Glutamatergic neuron (in vitro differentiated cells): ENCODE measurements around the gene MACC1. TPM values are rescaled to one million over a fixed set of nuclear protein-coding genes. Genes with fewer than 3 reads are reported as not detected.

Experiments
- DNase-seq: peaks from one replicate; pipeline ENCODE4 v3.0.0; 2022
- H3K27ac Mint-ChIP-seq: one replicate; pipeline ENCODE4 v1.8.0; 2020; ENCODE audit warnings: mild to moderate bottlenecking, mixed read lengths, inconsistent platforms; ENCODE audit not compliant: unreplicated experiment
- H3K27me3 Mint-ChIP-seq: one replicate; pipeline ENCODE4 v1.8.0; 2020; ENCODE audit warnings: mild to moderate bottlenecking, moderate library complexity, mixed read lengths, inconsistent platforms; ENCODE audit not compliant: unreplicated experiment
- H3K36me3 Mint-ChIP-seq: one replicate; pipeline ENCODE4 v1.8.0; 2020; ENCODE audit warnings: mild to moderate bottlenecking, mixed read lengths, inconsistent platforms; ENCODE audit not compliant: unreplicated experiment
- H3K4me1 Mint-ChIP-seq: one replicate; pipeline ENCODE4 v1.8.0; 2020; ENCODE audit warnings: mild to moderate bottlenecking, low read depth, mixed read lengths, inconsistent platforms; ENCODE audit not compliant: unreplicated experiment
- H3K4me3 Mint-ChIP-seq: one replicate; pipeline ENCODE4 v1.8.0; 2020; ENCODE audit warnings: mild to moderate bottlenecking, mixed read lengths, inconsistent platforms; ENCODE audit not compliant: unreplicated experiment
- H3K9me3 Mint-ChIP-seq: one replicate; pipeline ENCODE4 v1.8.0; 2020; ENCODE audit warnings: mild to moderate bottlenecking, moderate library complexity, mixed read lengths, inconsistent platforms; ENCODE audit not compliant: unreplicated experiment
- CTCF ChIP-seq: fragments of 200-600 bp; sonication (generic); IDR thresholded peaks from one replicate; pipeline ENCODE4 v1.5.0; 2021; ENCODE audit not compliant: partially characterized antibody, unreplicated experiment
- total RNA-seq: library from RNA; stranded (reverse); fragmentation: NEBNext Ultra II Directional; extraction: Animal tissue kit (Norgen Biotek cat#: 25700); gene quantifications from one replicate; pipeline ENCODE4 v1.2.1, GENCODE V29; 2021; ENCODE audit not compliant: unreplicated experiment

Gene MACC1
- total RNA-seq, 1 donor from 2014 or later, result 0.29 TPM

- Mint-ChIP-seq H3K4me3 (no peak overlapping the region), H3K4me1 (no peaks in the 10 kb centered on the region), H3K36me3 (no peaks in the 10 kb centered on the region), H3K27me3 (no peaks in the 10 kb centered on the region), H3K9me3 (no peaks in the 10 kb centered on the region), H3K27ac (no peak overlapping the region)
- no peak for DNase-seq
- no peak for TF ChIP-seq CTCF
These were observed 65.3 kb downstream of the MACC1 start for GRCh38 chr7:20151708-20152456.

- H3K9me3 Mint-ChIP-seq, result no peaks in the 10 kb centered on the region
- DNase-seq, result no peak
- no peak overlapping the region for H3K27ac Mint-ChIP-seq
- no peak overlapping the region for H3K4me3 Mint-ChIP-seq
- H3K36me3 Mint-ChIP-seq, result no peaks in the 10 kb centered on the region
- peaks cover 3% of the 10 kb centered on the region for H3K4me1 Mint-ChIP-seq
- no peaks in the 10 kb centered on the region for H3K27me3 Mint-ChIP-seq
- no peak for TF ChIP-seq CTCF
These were observed 70.7 kb downstream of the MACC1 start for GRCh38 chr7:20146451-20146850.

DNA sequence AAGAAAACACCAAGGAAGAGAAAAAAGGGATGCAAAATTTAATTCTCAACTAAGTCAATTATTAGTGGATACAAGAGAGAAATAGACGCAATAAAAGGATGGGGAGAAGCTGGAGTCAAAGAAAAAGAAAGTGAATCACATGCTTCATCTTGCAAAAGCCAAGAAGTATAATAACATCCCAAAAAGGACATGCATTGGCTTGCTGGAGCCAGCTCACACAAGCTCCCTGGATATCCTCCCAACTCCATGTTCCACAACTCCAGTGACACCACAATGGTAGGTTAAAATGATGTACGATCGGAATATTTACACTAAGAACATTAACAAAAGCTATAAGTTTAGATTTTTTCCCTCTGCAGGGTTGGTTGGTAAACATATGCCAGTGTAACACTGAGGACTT is 72.4 kb downstream of the MACC1 start:
- H3K27ac Mint-ChIP-seq, result no peak overlapping the region
- peaks cover 7% of the 10 kb centered on the region for H3K4me1 Mint-ChIP-seq
- no peaks in the 10 kb centered on the region for H3K9me3 Mint-ChIP-seq
- no peak for DNase-seq
- no peak for TF ChIP-seq CTCF
- H3K4me3 Mint-ChIP-seq, result no peak overlapping the region
- no peaks in the 10 kb centered on the region for H3K36me3 Mint-ChIP-seq
- H3K27me3 Mint-ChIP-seq, result no peaks in the 10 kb centered on the region

DNA sequence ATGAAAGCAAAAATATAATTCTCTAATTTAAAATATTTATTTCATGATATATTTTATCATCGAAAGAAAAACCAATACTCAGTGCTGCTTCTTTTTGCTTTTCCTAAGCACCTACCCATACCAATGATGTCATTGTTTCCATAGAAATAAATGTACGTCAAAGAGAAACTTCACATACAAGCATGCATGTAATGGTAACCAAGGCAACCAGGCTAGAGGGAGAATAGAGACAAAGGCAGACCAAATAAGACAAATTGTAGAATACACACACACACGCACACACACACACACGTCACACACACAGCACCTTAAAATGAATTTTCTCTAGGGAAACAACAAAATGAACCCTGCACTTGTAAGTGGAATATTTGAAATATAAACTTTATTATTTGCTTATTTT is 75.5 kb downstream of the MACC1 start:
- Mint-ChIP-seq H3K36me3 (no peaks in the 10 kb centered on the region), H3K27me3 (no peaks in the 10 kb centered on the region), H3K9me3 (no peaks in the 10 kb centered on the region), H3K4me3 (no peak overlapping the region), H3K4me1 (peaks cover 7% of the 10 kb centered on the region), H3K27ac (no peak overlapping the region)
- no peak for DNase-seq
- TF ChIP-seq CTCF, result no peak

GRCh38 chr7:20141002-20141345 is 76.2 kb downstream of the MACC1 start:
- H3K9me3 Mint-ChIP-seq, result no peaks in the 10 kb centered on the region
- H3K27me3 Mint-ChIP-seq, result no peaks in the 10 kb centered on the region
- TF ChIP-seq CTCF, result no peak
- no peaks in the 10 kb centered on the region for H3K36me3 Mint-ChIP-seq
- DNase-seq, result no peak
- peak overlapping the region; percentile 9 for H3K27ac Mint-ChIP-seq
- no peak overlapping the region for H3K4me3 Mint-ChIP-seq
- peaks cover 7% of the 10 kb centered on the region for H3K4me1 Mint-ChIP-seq
